ENCODE measurements around the gene BMPR1B.

DNA sequence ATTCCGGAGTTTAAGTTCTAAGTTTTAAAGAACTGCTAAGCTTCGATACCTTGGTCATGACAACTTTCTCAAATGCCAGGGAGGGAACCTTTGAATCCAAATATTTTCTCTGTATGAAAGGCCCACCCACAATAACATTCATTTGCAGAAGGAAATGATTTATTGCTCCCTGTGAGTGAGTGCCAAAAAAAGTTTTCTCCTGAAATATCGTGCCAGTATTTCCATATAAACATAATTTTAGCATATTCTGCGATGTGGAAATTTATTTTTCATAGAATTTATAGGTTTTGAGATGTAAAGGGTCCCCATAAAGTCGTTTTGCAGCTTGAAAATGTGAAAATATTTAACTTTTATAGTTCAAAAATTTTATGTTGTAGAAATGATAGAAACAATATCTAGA, 53.9 kb downstream of the BMPR1B start:
- TF ChIP-seq CTCF (IDR thresholded peaks at IDR 0.05; ENCODE audit: borderline replicate concordance, extremely low read depth, low read length, poor library complexity, severe bottlenecking) (no peak), EZH2 (IDR thresholded peaks at IDR 0.05; ENCODE audit: borderline replicate concordance, low read depth, low read length, severe bottlenecking) (no peak)

Measured in DND-41 (cell line).